OCI-LY7 (cell line): ENCODE results near the gene CASP2. TPM values are rescaled to one million over a fixed set of nuclear protein-coding genes. Genes with fewer than 3 reads are reported as not detected.

ENCODE experiments used
- BruUV-seq: library from RNA; stranded (reverse); fragments of 400-500 nt; replicated peaks from 2 replicates; lab custom pipeline; 2021; lab: Mats Ljungman, UMichigan
- CTCF ChIA-PET: fragments of 300-600 bp; sonication (Branson Sonifier 250); formaldehyde crosslinking; loops from one replicate; lab custom pipeline; 2022; ENCODE audit warnings: antibody characterized with exemption; ENCODE audit not compliant: unreplicated experiment; lab: Charles Lee
- POLR2A ChIA-PET: fragments of 300-600 bp; sonication (Branson Sonifier 250); formaldehyde crosslinking; loops from one replicate; lab custom pipeline; 2022; ENCODE audit warnings: antibody characterized with exemption; lab: Charles Lee
- DNase-seq: peaks from one replicate; pipeline ENCODE4 v3.0.0-alpha.2; 2015; ENCODE audit warnings: low spot score
- H2AFZ ChIP-seq: fragments of 200-600 bp; sonication (generic), shearing (Covaris generic); 2 replicates; pipeline ENCODE4 v1.6.1; 2014; ENCODE audit warnings: mild to moderate bottlenecking, antibody characterized with exemption, low read length, moderate library complexity
- H3K27ac ChIP-seq: fragments of 200-600 bp; sonication (generic); 2 replicates; pipeline ENCODE4 v1.5.1; 2014; ENCODE audit warnings: mixed run types, low read depth, mild to moderate bottlenecking, moderate library complexity, low read length, inconsistent platforms; ENCODE audit not compliant: poor library complexity, severe bottlenecking
- H3K36me3 ChIP-seq: fragments of 200-600 bp; sonication (generic); 2 replicates; pipeline ENCODE4 v1.6.1; 2014; ENCODE audit warnings: mild to moderate bottlenecking, antibody characterized with exemption, low read length, moderate library complexity, mixed read lengths; ENCODE audit not compliant: insufficient read depth
- H3K4me1 ChIP-seq: fragments of 200-600 bp; sonication (generic); 2 replicates; pipeline ENCODE4 v1.5.1; 2014; ENCODE audit warnings: mild to moderate bottlenecking, low read length; ENCODE audit not compliant: insufficient read depth, poor library complexity, severe bottlenecking
- H3K4me2 ChIP-seq: fragments of 200-600 bp; sonication (generic); 2 replicates; pipeline ENCODE4 v1.6.1; 2014; ENCODE audit warnings: mild to moderate bottlenecking, low read length
- H3K4me3 ChIP-seq: fragments of 200-600 bp; sonication (generic); 2 replicates; pipeline ENCODE4 v1.5.1; 2014; ENCODE audit warnings: mild to moderate bottlenecking, low read depth, low read length; ENCODE audit not compliant: poor library complexity, severe bottlenecking
- H3K79me2 ChIP-seq: fragments of 200-600 bp; sonication (generic); 2 replicates; pipeline ENCODE4 v1.6.1; 2016; ENCODE audit warnings: low read depth, mild to moderate bottlenecking, low read length, moderate library complexity, mixed read lengths; ENCODE audit not compliant: insufficient read depth
- H3K9me2 ChIP-seq: fragments of 200-600 bp; sonication (generic); 2 replicates; pipeline ENCODE4 v1.6.1; 2016; ENCODE audit warnings: mild to moderate bottlenecking, low read length, mixed read lengths; ENCODE audit not compliant: insufficient read depth
- H3K9me3 ChIP-seq: fragments of 200-600 bp; sonication (generic); 2 replicates; pipeline ENCODE4 v1.6.1; 2014; ENCODE audit warnings: mild to moderate bottlenecking, mixed run types, low read length, mixed read lengths
- H4K20me1 ChIP-seq: fragments of 200-600 bp; sonication (generic); 2 replicates; pipeline ENCODE4 v1.6.1; 2014; ENCODE audit warnings: mild to moderate bottlenecking, antibody characterized with exemption, low read length, moderate library complexity, mixed read lengths; ENCODE audit not compliant: insufficient read depth
- CTCF ChIP-seq: fragments of 200-600 bp; sonication (generic); conservative IDR thresholded peaks from 2 replicates; pipeline ENCODE4 v1.5.1; 2014; ENCODE audit warnings: mild to moderate bottlenecking, antibody characterized with exemption, low read length, moderate library complexity, mixed read lengths
- EZH2phosphoT487 ChIP-seq: fragments of 200-600 bp; sonication (generic); IDR thresholded peaks from 2 replicates; pipeline ENCODE4 v1.6.1; 2018; ENCODE audit warnings: low read depth, borderline replicate concordance, mild to moderate bottlenecking, mixed run types, antibody characterized with exemption, low read length, moderate library complexity, mixed read lengths
- intact Hi-C: fragments of 100-400 bp; cut with micrococcal nuclease; formaldehyde crosslinking; loops from one replicate; pipeline ENCODE4 v1.10.0; 2022; ENCODE audit not compliant: unreplicated experiment
- total RNA-seq, 2 experiments: library from RNA; depleted of rRNA in 1 of 2; stranded (reverse); fragments of >200 nt in 1 of 2; shearing (Covaris generic) in 1 of 2; gene quantifications; 2 replicates each; pipeline ENCODE4 v1.2.3, GENCODE V29; 2014 to 2022

CASP2 gene
- total RNA-seq, 2 experiments from 2014 or later: 27.2 to 61.6 TPM

- Histone ChIP-seq H3K36me3 (no peaks in the 10 kb centered on the region), H2AFZ (no peak overlapping the region), H3K9me2 (no peaks in the 10 kb centered on the region), H4K20me1 (no peaks in the 10 kb centered on the region), H3K4me3 (no peak overlapping the region), H3K79me2 (no peaks in the 10 kb centered on the region), H3K4me2 (no peak overlapping the region), H3K4me1 (no peaks in the 10 kb centered on the region), H3K9me3 (peaks cover 12% of the 10 kb centered on the region; the same call in 1 of the 2 replicates), H3K27ac (no peak overlapping the region)
- peak; percentile 74 for DNase-seq
- POLR2A ChIA-PET: interaction anchor here (0.5 to 1.8 kb wide), 9 partner anchors 8 to 380 kb away, joined by 3 to 7 read pairs (median 4); no protein-coding TSS in a partner anchor
- peak; percentile 98 for TF ChIP-seq CTCF
- TF ChIP-seq EZH2phosphoT487: no peak
- CTCF ChIA-PET: interaction anchor here (0.7 to 1.5 kb wide), 7 partner anchors 9 to 175 kb away, joined by 3 to 6 read pairs (median 4); no protein-coding TSS in a partner anchor
- intact Hi-C loops: loop anchor here (1.0 kb wide), 2 partner anchors 65 to 176 kb away; no protein-coding TSS in a partner anchor
- no TSS peak for BruUV-seq
Measured at GRCh38 chr7:143240291-143241168, 47.6 kb upstream of the CASP2 start.

- no peaks in the 10 kb centered on the region for H3K9me2 ChIP-seq
- no peaks in the 10 kb centered on the region for H3K4me1 ChIP-seq
- no peak overlapping the region for H3K4me2 ChIP-seq
- TF ChIP-seq EZH2phosphoT487: no peak
- no peak for TF ChIP-seq CTCF
- H3K27ac ChIP-seq: no peak overlapping the region
- intact Hi-C loops: no loop called here
- no peaks in the 10 kb centered on the region for H4K20me1 ChIP-seq
- no peaks in the 10 kb centered on the region for H3K9me3 ChIP-seq
- no peaks in the 10 kb centered on the region for H3K36me3 ChIP-seq
- POLR2A ChIA-PET: interaction anchor here (0.6 to 0.7 kb wide), 2 partner anchors 135 to 638 kb away, joined by 3 read pairs; no protein-coding TSS in a partner anchor
- H2AFZ ChIP-seq: no peak overlapping the region
- BruUV-seq: no TSS peak
- CTCF ChIA-PET: no interaction called here
- DNase-seq: no peak
- no peaks in the 10 kb centered on the region for H3K79me2 ChIP-seq
- no peak overlapping the region for H3K4me3 ChIP-seq
Measured at GRCh38 chr7:143242306-143242705, 45.8 kb upstream of the CASP2 start.

GRCh38 chr7:143243111-143243510, 45.0 kb upstream of the CASP2 start:
- no peaks in the 10 kb centered on the region for H3K36me3 ChIP-seq
- no peaks in the 10 kb centered on the region for H3K79me2 ChIP-seq
- no peak overlapping the region for H3K27ac ChIP-seq
- intact Hi-C loops: no loop called here
- no TSS peak for BruUV-seq
- no peak overlapping the region for H2AFZ ChIP-seq
- H3K4me3 ChIP-seq: no peak overlapping the region
- H3K9me3 ChIP-seq: no peaks in the 10 kb centered on the region
- no peaks in the 10 kb centered on the region for H3K4me1 ChIP-seq
- POLR2A ChIA-PET: interaction anchor here (0.6 to 0.7 kb wide), 3 partner anchors 74 to 638 kb away, joined by 3 read pairs; no protein-coding TSS in a partner anchor
- no peaks in the 10 kb centered on the region for H3K9me2 ChIP-seq
- TF ChIP-seq CTCF: no peak
- no peak for TF ChIP-seq EZH2phosphoT487
- H4K20me1 ChIP-seq: no peaks in the 10 kb centered on the region
- no peak for DNase-seq
- no peak overlapping the region for H3K4me2 ChIP-seq
- CTCF ChIA-PET: no interaction called here
